ENCODE data around the gene RAB7A. TPM values are rescaled to one million over a fixed set of nuclear protein-coding genes. Genes with fewer than 3 reads are reported as not detected.

Gene RAB7A
- total and polyA plus RNA-seq, 2 experiments from 2014 or later, result 108 to 269 TPM

- Histone ChIP-seq H4K20me1 (ENCODE audit: insufficient read depth, poor library complexity, severe bottlenecking) (peaks cover 14% of the 10 kb centered on the region), H3K9me3 (ENCODE audit: low read depth) (no peaks in the 10 kb centered on the region), H3K36me3 (replicated peaks; ENCODE audit: insufficient read depth, low read depth) (no peaks in the 10 kb centered on the region), H3K4me3 (no peak overlapping the region), H3K27me3 (no peaks in the 10 kb centered on the region), H2AFZ (no peak overlapping the region), H3K4me1 (ENCODE audit: insufficient read depth) (no peaks in the 10 kb centered on the region), H3K4me2 (no peak overlapping the region), H3K9me2 (replicated peaks; ENCODE audit: insufficient read depth) (no peaks in the 10 kb centered on the region), H3K27ac (peak overlapping the region; percentile 20), H3K79me2 (peaks cover 76% of the 10 kb centered on the region)
- DNase-seq (ENCODE audit: low spot score), result no peak
- no peak for TF ChIP-seq EZH2 (IDR thresholded peaks at IDR 0.05; ENCODE audit: borderline replicate concordance)
- TF ChIP-seq EZH2phosphoT487 (IDR thresholded peaks at IDR 0.05; ENCODE audit: low read depth, severe bottlenecking, unreplicated experiment), result no peak
- no peak for TF ChIP-seq CTCF (IDR thresholded peaks at IDR 0.05; ENCODE audit: poor library complexity)
Observed at GRCh38 chr3:128803307-128803706, 77.3 kb downstream of the RAB7A start.

- Histone ChIP-seq H3K9me3 (ENCODE audit: low read depth) (no peaks in the 10 kb centered on the region), H3K36me3 (replicated peaks; ENCODE audit: insufficient read depth, low read depth) (no peaks in the 10 kb centered on the region), H3K27ac (no peak overlapping the region), H3K4me2 (peak overlapping the region; percentile 5), H3K9me2 (replicated peaks; ENCODE audit: insufficient read depth) (no peaks in the 10 kb centered on the region), H2AFZ (no peak overlapping the region), H3K4me1 (ENCODE audit: insufficient read depth) (no peaks in the 10 kb centered on the region), H3K79me2 (peaks cover 67% of the 10 kb centered on the region), H4K20me1 (ENCODE audit: insufficient read depth, poor library complexity, severe bottlenecking) (peaks cover 14% of the 10 kb centered on the region), H3K27me3 (no peaks in the 10 kb centered on the region), H3K4me3 (no peak overlapping the region)
- WGBS (ENCODE audit: low lambda C conversion rate, missing lambda C conversion rate), result 83% methylated on average over 5 of the region's 5 CpGs
- no peak for DNase-seq (ENCODE audit: low spot score)
- TF ChIP-seq EZH2phosphoT487 (IDR thresholded peaks at IDR 0.05; ENCODE audit: low read depth, severe bottlenecking, unreplicated experiment) (no peak), EZH2 (IDR thresholded peaks at IDR 0.05; ENCODE audit: borderline replicate concordance) (no peak), CTCF (IDR thresholded peaks at IDR 0.05; ENCODE audit: poor library complexity) (no peak)
Observed at GRCh38 chr3:128804017-128804810, 78.2 kb downstream of the RAB7A start.

- Histone ChIP-seq H3K4me1 (ENCODE audit: insufficient read depth) (no peaks in the 10 kb centered on the region), H3K79me2 (peaks cover 61% of the 10 kb centered on the region), H3K27ac (no peak overlapping the region), H3K4me2 (no peak overlapping the region), H3K9me3 (ENCODE audit: low read depth) (no peaks in the 10 kb centered on the region), H4K20me1 (ENCODE audit: insufficient read depth, poor library complexity, severe bottlenecking) (peaks cover 14% of the 10 kb centered on the region), H3K27me3 (no peaks in the 10 kb centered on the region), H3K9me2 (replicated peaks; ENCODE audit: insufficient read depth) (no peaks in the 10 kb centered on the region), H2AFZ (no peak overlapping the region), H3K4me3 (no peak overlapping the region), H3K36me3 (replicated peaks; ENCODE audit: insufficient read depth, low read depth) (no peaks in the 10 kb centered on the region)
- 92% methylated on average over 5 of the region's 5 CpGs for WGBS (ENCODE audit: low lambda C conversion rate, missing lambda C conversion rate)
- TF ChIP-seq EZH2phosphoT487 (IDR thresholded peaks at IDR 0.05; ENCODE audit: low read depth, severe bottlenecking, unreplicated experiment), result no peak
- no peak for TF ChIP-seq CTCF (IDR thresholded peaks at IDR 0.05; ENCODE audit: poor library complexity)
- no peak for TF ChIP-seq EZH2 (IDR thresholded peaks at IDR 0.05; ENCODE audit: borderline replicate concordance)
- no peak for DNase-seq (ENCODE audit: low spot score)
Observed at GRCh38 chr3:128804811-128805155, 78.8 kb downstream of the RAB7A start.
